T follicular helper cell (primary cell): ENCODE measurements around the gene EFCAB11.

Experiments used
- DNase-seq: peaks from one replicate; pipeline ENCODE4 v3.0.0-alpha.2; 2020; ENCODE audit warnings: low read depth

Gene EFCAB11

GRCh38 chr14:89957376-89957775, 2.8 kb upstream of the EFCAB11 start:
- DNase-seq = no peak

- no peak for DNase-seq
Measured at GRCh38 chr14:89956661-89957009, 2.1 kb upstream of the EFCAB11 start.

DNA sequence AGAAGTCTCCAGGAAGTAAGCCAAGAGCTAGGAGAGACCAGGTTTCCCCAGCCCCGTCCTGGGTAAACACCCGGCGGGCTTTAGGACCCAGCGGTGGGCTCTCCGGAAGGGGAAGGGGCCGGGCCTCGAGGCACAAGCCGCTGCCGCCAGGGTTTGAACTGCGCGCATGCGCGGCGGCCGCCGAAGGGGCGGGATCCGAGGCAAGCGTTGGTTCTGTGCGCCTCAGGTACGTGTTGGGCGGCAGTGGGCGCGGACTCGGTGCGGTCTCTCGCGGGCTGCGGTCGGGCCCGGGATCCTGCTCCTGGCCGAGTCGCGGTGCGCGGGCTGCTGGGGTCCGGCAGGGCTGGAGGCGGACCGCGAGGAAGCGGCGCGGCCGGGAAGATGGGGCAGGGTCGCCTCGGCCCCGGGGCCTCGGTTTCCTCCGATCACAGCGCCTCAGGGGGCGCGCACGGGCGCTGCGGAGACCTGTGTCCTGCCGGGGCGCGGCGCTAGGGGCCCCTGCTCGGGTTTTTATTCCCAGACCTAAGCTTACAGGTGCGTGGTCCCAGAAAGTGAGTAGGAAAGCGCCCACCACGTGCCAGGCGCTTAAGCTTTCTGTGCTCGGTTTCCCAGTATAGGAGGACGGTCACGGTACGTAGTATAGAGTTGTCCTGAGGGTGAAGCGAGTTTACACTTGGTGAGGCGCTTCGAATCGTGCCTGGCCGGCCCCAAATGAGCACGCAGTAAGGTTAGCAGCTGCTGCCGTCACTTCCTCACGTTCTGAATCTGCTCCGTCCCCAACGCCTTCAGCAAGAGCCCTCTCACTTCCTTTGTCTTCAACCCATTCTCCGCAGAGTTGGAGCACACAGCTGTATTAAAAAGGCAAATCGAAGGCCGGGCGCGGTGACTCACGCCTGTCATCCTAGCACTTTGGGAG, 1.5 kb upstream of the EFCAB11 start, which contains the start of gene TDP1:
TDP1 (plus strand) TSS at position 183 of the 916 bp plus-strand sequence. CDS start 7,188 bp downstream, outside the sequence.
- peak; percentile 96 for DNase-seq

GRCh38 chr14:89955022-89955744, 653 bp upstream of the EFCAB11 start:
- DNase-seq = no peak

DNA sequence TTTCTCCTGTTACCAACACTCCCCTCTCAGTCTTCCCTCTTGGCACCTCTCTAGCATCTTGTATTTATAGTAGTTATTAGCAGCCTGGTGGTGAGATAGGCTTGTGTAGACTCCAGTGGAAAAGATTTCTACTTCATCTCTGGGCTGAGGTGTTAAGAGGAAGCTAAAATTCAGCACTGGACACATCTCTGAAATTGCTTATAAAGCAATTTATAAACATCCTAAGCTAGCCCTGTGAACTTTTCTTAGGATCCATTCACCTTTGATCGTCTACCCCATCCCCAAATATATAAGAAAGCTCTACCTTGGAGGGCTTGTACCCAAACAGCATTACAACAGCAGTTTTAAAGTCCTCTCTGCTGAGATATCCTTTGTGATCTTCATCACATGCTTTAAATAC, 928 bp downstream of the EFCAB11 start:
- DNase-seq = no peak

- no peak for DNase-seq
Measured at GRCh38 chr14:89952576-89952975, 2.0 kb downstream of the EFCAB11 start.

DNA sequence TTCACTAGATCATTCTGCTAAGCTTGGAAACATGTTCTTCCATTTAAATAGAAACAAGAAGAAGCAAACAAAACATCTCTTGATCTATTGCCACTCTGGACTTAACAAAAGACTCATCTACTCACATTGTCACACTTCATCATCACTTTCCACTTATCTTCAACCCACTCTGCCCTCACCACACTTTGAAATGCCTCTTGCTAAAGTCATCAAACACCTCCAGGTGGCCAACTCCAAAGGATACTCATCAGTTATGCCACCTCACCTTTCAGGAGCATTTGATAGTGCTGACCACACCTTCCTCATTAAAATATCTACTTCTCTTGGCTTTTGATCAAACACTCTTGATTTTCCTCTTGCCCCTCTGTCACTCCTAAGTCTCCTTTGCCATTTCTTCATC, 7.2 kb downstream of the EFCAB11 start:
- DNase-seq = no peak

DNA sequence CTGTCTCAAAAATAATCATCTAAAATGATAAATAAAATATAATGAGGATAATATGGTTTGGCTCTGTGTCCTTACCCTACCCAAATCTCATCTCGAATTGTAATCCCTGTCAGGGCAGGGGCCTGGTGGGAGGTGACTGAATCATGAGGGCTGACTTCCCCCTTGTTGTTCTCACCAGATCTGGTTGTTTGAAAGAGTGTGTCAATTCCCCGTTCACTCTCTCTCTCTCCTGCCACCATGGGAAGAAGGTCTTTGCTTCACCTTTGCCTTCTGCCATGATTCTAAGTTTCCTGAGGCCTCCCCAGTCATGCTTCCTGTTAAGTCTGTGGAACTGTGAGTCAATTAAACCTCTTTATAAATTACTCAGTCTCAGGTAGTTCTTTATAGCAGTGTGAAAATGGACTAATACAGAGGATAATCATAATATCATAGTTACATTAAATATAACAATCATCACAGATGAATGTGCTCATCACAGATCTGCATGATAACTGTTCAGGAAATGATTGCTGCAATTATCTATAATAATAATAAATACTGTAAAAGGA, 12.6 kb downstream of the EFCAB11 start:
- no peak for DNase-seq

GRCh38 chr14:89936654-89937185, 17.8 kb downstream of the EFCAB11 start:
- no peak for DNase-seq

GRCh38 chr14:89933002-89933401, 21.5 kb downstream of the EFCAB11 start:
- DNase-seq = no peak

GRCh38 chr14:89927186-89927865, 27.2 kb downstream of the EFCAB11 start:
- no peak for DNase-seq

DNA sequence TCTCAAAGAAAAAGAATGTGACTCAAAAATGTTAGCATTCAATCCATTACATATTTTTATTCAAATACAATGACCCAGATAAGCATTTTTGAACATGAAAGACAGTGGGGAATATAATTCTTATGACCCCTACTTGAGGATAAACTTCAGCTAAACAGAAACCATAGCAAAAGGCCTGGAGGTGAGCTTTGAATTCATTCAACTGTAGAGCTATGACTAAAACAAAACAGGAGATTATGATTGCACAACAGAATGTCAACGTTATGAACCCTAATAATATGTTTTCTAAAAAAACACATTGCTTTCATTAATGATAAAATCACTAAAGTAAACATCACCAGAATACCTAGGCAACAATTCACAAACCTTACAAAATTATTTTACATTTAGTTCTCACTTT, 27.8 kb downstream of the EFCAB11 start:
- DNase-seq = no peak

DNA sequence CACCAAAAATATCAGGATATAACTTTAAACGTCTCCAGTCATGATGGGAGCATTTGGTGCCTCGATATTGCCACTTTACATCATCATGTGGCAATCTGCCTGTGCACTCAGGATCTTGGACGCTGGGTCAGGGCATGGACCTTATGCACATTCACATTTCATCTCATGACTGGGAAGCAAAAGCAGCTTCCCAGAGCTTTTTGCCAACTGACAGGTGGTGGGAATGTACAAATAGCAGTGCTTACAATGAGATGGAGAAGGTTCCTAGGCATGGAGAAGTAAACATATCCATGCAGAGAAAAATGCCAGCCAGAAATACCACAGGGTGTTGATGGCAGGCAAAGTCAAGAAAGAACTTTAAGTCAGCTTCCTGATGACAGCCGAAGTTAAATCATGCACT, 30.3 kb downstream of the EFCAB11 start:
- DNase-seq = no peak

- no peak for DNase-seq
Measured at GRCh38 chr14:89922031-89922907, 32.3 kb downstream of the EFCAB11 start.

- no peak for DNase-seq
Measured at GRCh38 chr14:89921346-89921745, 33.2 kb downstream of the EFCAB11 start.

- no peak for DNase-seq
Measured at GRCh38 chr14:89920056-89920455, 34.5 kb downstream of the EFCAB11 start.

- no peak for DNase-seq
Measured at GRCh38 chr14:89918721-89919120, 35.8 kb downstream of the EFCAB11 start.

DNA sequence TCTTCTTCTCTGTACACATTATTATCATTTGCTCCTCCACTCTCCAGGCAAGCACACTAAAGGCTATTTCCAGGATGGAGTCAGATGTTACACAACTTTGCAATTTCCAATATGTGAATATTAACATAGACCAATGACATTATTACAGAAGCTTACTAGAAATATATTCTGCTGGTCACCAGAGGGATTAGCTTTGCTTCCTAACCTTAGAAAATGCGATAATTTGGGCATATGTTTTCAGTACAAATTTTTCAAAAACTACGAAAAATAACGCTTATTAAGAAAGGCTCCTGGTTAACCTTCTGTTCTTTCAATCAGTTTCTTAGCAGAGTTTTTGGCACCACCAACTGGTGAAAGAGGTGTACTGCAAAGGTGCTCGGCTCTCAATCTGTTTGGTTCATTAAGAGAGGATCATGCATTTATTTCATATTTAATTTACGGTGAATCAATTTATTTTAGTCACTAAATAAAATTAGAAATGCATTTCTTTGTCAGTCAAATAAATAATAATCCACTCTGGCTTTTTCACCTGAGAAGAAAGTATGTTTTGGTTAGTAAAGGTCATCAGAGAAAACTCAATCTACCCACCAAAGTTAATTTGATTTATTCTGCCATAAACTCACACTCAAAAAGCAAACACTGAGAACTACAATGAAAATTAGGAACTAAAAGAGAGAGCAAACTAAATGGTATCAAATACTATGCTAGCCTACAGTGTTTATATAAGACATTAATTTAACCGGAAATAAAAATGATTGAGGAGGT, 39.2 kb downstream of the EFCAB11 start:
- peak; percentile 39 for DNase-seq

DNA sequence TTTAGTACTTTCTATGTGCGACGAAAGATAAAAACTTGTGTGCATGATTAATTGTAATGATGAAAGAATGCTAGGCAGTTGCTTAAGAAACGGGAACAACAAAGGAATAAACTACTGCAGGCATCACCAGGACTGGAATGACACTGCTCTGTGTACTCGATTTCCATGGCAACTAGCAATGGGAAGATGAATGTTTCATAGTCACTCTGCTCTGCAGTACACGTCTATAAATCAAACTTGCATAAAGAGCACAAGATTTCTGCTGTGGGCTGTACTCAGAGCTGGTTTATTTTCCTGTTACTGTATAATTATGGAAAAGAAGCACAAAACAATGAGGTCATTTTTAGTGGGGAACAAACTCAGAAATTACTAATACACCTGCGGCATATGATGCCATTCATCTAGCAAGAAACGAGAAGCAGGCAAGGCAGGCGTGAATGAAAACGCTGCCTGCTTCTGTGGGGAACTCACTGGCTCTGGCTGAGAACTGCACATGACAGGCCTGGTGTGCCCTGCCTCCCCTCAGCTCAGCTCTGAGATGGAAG, 41.8 kb downstream of the EFCAB11 start:
- DNase-seq = no peak

DNA sequence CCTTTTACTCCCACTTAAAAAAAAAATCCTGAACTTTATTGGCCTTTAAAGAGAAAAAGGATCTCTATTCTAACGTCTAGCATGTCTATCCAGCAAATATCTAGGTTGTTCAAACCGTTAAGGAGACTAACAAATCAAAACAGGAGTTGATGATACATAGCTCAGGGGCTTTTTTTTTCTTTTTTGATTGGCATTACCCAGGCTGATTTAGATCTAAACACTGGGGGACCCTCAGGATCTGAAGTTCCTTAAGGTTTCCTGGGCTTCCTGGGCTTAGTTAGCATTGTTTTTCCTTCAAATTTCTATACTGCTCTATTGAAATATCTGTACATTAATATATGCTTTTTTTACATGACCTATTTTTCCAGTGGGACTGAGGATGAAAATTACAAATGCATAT, 42.3 kb downstream of the EFCAB11 start:
- no peak for DNase-seq
